ENCODE measurements around the gene SZRD1.

DNA sequence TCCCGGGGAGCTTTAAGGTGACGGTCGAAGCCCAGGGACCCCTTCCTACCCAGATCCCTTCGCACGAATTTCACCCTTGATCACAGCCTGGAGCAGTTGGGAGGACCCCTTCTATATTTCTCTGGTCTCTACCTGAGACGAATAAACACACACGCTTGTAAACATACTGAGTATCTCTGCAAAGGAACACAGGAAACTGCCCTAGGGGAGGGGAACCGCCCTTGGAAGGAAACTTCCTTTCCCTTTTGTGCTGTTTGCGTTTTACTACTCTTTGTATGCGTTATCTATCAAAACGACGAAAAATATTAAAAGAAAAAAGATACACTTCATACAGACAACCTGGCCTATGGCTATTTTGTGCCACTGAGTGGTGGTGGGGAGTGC lies 74.2 kb downstream of the SZRD1 start:
- TF ChIP-seq, protein P1, sequence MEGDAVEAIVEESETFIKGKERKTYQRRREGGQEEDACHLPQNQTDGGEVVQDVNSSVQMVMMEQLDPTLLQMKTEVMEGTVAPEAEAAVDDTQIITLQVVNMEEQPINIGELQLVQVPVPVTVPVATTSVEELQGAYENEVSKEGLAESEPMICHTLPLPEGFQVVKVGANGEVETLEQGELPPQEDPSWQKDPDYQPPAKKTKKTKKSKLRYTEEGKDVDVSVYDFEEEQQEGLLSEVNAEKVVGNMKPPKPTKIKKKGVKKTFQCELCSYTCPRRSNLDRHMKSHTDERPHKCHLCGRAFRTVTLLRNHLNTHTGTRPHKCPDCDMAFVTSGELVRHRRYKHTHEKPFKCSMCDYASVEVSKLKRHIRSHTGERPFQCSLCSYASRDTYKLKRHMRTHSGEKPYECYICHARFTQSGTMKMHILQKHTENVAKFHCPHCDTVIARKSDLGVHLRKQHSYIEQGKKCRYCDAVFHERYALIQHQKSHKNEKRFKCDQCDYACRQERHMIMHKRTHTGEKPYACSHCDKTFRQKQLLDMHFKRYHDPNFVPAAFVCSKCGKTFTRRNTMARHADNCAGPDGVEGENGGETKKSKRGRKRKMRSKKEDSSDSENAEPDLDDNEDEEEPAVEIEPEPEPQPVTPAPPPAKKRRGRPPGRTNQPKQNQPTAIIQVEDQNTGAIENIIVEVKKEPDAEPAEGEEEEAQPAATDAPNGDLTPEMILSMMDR (IDR thresholded peaks at IDR 0.05): no peak
- no peak for TF ChIP-seq EP300 (IDR thresholded peaks at IDR 0.05)

All from suprapubic skin (tissue), 3 donors.